Tibial nerve (tissue), 4 donors: ENCODE measurements around the gene TREX2. TPM values are rescaled to one million over a fixed set of nuclear protein-coding genes. Genes with fewer than 3 reads are reported as not detected.

Source experiments
- DNase-seq, 2 donors: peaks; one replicate each; pipeline ENCODE4 v3.0.0-alpha.2; 2019; ENCODE audit warnings: low spot score in 2 of 2
- H3K27ac ChIP-seq, 4 donors: fragments of 200-600 bp; sonication (generic) in 3 of 4; one replicate each; pipeline ENCODE4 v1.5.1; 2017 to 2019; ENCODE audit warnings: mild to moderate bottlenecking in 1 of 4
- H3K27me3 ChIP-seq, 2 donors: fragments of 200-600 bp; sonication (generic) in 1 of 2; one replicate each; pipeline versions ENCODE4 v1.5.1 to v1.6.0; 2017 to 2019
- H3K36me3 ChIP-seq, 3 donors: fragments of 200-600 bp; sonication (generic); one replicate each; pipeline ENCODE4 v1.5.1; 2018 to 2019
- H3K4me1 ChIP-seq, 4 donors: fragments of 200-600 bp; sonication (generic) in 3 of 4; one replicate each; pipeline ENCODE4 v1.5.1; 2017 to 2019
- H3K4me3 ChIP-seq, 4 donors: fragments of 200-600 bp; sonication (generic) in 3 of 4; one replicate each; pipeline ENCODE4 v1.5.1; 2017 to 2019; ENCODE audit warnings: mild to moderate bottlenecking in 1 of 4, moderate library complexity in 1 of 4
- H3K9me3 ChIP-seq, 4 donors: fragments of 200-600 bp; sonication (generic) in 3 of 4; one replicate each; pipeline ENCODE4 v1.5.1; 2017 to 2019
- CTCF ChIP-seq, 5 experiments: fragments of 200-600 bp in 3 of 5; fragments of 450-650 bp in 2 of 5; sonication (generic) in 3 of 5; IDR thresholded peaks; one replicate each; pipeline ENCODE4 v1.5.1; 2016 to 2019; ENCODE audit warnings: antibody characterized with exemption in 5 of 5, mild to moderate bottlenecking in 3 of 5, moderate library complexity in 2 of 5
- EP300 ChIP-seq, 2 donors: sonication (generic); formaldehyde crosslinking; IDR thresholded peaks; one replicate each; pipeline ENCODE4 v1.6.1; 2017; ENCODE audit warnings: antibody characterized with exemption in 2 of 2, mild to moderate bottlenecking in 1 of 2
- POLR2A ChIP-seq, 2 donors: fragments of 450-650 bp; IDR thresholded peaks; one replicate each; pipeline ENCODE4 v1.6.1; 2017; ENCODE audit warnings: antibody characterized with exemption in 2 of 2, mild to moderate bottlenecking in 2 of 2, moderate library complexity in 2 of 2
- WGBS, 2 donors: methylation state at CpG; one replicate each; pipeline ENCODE4 v1.1.5; 2018; 5-methylcytosine and 5-hydroxymethylcytosine counted together
- total RNA-seq, 4 donors: library from RNA; depleted of rRNA; stranded (reverse); fragments of >200 nt; gene quantifications; one replicate each; pipeline ENCODE4 v1.1.0, GENCODE V29; 2016

TREX2 gene
- total RNA-seq, 4 donors from 2014 or later = 1.5 to 4.4 (median 3.3) TPM

DNA sequence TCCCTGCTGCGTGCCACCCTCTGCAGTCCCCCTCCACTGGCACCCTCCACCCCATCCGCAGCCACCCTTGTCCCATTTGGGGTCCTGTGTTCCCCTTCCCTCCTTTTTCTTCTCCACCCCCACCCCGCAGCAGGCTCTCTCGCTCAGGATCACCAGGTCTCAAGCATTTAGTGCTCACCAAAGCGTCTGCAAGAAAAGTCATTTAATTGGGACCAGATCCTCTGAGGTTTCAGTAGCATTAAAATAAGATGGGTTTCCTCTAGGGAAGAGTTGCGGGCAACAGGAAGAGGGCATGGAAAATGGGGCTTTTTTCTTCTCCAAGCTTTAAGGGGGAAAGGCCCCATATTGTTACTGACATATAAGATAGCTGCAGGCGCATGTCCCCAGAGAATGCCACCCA lies 29.4 kb upstream of the TREX2 start:
- H3K4me3 ChIP-seq = peak overlapping the region in 1 of 4 donors; percentile 45
- H3K9me3 ChIP-seq = no peaks in the 10 kb centered on the region
- no peak for DNase-seq
- TF ChIP-seq POLR2A (IDR thresholded peaks at IDR 0.05) (no peak), EP300 (IDR thresholded peaks at IDR 0.05) (no peak), CTCF (IDR thresholded peaks at IDR 0.05) (no peak)
- H3K27ac ChIP-seq = peak overlapping the region in 2 of 4 donors; percentile 63 to 64
- H3K4me1 ChIP-seq = peaks cover 0 to 66% (median 2%) of the 10 kb centered on the region in 4 donors
- WGBS, 2 donors = 75 to 82% methylated on average over 6 to 7 of the region's 7 CpGs
- H3K27me3 ChIP-seq = no peaks in the 10 kb centered on the region
- H3K36me3 ChIP-seq = no peaks in the 10 kb centered on the region

GRCh38 chrX:153474718-153475117 lies 28.9 kb upstream of the TREX2 start:
- whole genome bisulfite sequencing, 2 donors = 0 to 42% methylated on average over 17 to 55 of the region's 59 CpGs
- Histone ChIP-seq H3K9me3 (no peaks in the 10 kb centered on the region), H3K4me1 (peaks cover 0 to 67% (median 3%) of the 10 kb centered on the region in 4 donors), H3K27me3 (no peaks in the 10 kb centered on the region), H3K36me3 (no peaks in the 10 kb centered on the region), H3K27ac (peak overlapping the region in 2 of 4 donors; percentile 63 to 64), H3K4me3 (peak overlapping the region in 3 of 4 donors; percentile 22 to 45 (median 33))
- no peak for TF ChIP-seq CTCF (IDR thresholded peaks at IDR 0.05)
- TF ChIP-seq EP300 (IDR thresholded peaks at IDR 0.05) = no peak
- no peak for TF ChIP-seq POLR2A (IDR thresholded peaks at IDR 0.05)
- peak in 1 of 2 donors; percentile 27 for DNase-seq

- peak overlapping the region in 2 of 4 donors; percentile 29 to 36 for H3K27ac ChIP-seq
- WGBS, 2 donors = 84 to 87% methylated on average over 3 to 8 of the region's 10 CpGs
- no peaks in the 10 kb centered on the region for H3K9me3 ChIP-seq
- H3K4me1 ChIP-seq = peaks cover 0 to 67% (median 8%) of the 10 kb centered on the region in 4 donors
- H3K4me3 ChIP-seq = peak overlapping the region in 1 of 4 donors; percentile 45
- TF ChIP-seq CTCF (IDR thresholded peaks at IDR 0.05) (no peak), POLR2A (IDR thresholded peaks at IDR 0.05) (no peak), EP300 (IDR thresholded peaks at IDR 0.05) (no peak)
- no peak for DNase-seq
- H3K27me3 ChIP-seq = no peaks in the 10 kb centered on the region
- H3K36me3 ChIP-seq = no peaks in the 10 kb centered on the region
These were observed 28.4 kb upstream of the TREX2 start for GRCh38 chrX:153474266-153474665.

- H3K27me3 ChIP-seq = no peaks in the 10 kb centered on the region
- no peaks in the 10 kb centered on the region for H3K9me3 ChIP-seq
- 86 to 100% methylated on average over 2 to 10 of the region's 10 CpGs for WGBS, 2 donors
- H3K27ac ChIP-seq = no peak overlapping the region
- no peak for TF ChIP-seq POLR2A (IDR thresholded peaks at IDR 0.05)
- TF ChIP-seq CTCF (IDR thresholded peaks at IDR 0.05) = no peak
- no peak for TF ChIP-seq EP300 (IDR thresholded peaks at IDR 0.05)
- H3K4me1 ChIP-seq = peaks cover 0 to 65% (median 8%) of the 10 kb centered on the region in 4 donors
- H3K36me3 ChIP-seq = no peaks in the 10 kb centered on the region
- H3K4me3 ChIP-seq = no peak overlapping the region
- no peak for DNase-seq
These were observed 27.3 kb upstream of the TREX2 start for GRCh38 chrX:153473126-153473525.

GRCh38 chrX:153471663-153472280 lies 25.9 kb upstream of the TREX2 start:
- no peaks in the 10 kb centered on the region for H3K9me3 ChIP-seq
- no peak for DNase-seq
- no peak overlapping the region for H3K4me3 ChIP-seq
- peaks cover 0 to 52% (median 6%) of the 10 kb centered on the region in 4 donors for H3K4me1 ChIP-seq
- TF ChIP-seq POLR2A (IDR thresholded peaks at IDR 0.05) = no peak
- TF ChIP-seq EP300 (IDR thresholded peaks at IDR 0.05) = no peak
- TF ChIP-seq CTCF (IDR thresholded peaks at IDR 0.05) = no peak
- no peaks in the 10 kb centered on the region for H3K36me3 ChIP-seq
- peak overlapping the region in 2 of 4 donors; percentile 56 to 67 for H3K27ac ChIP-seq
- WGBS, 2 donors = 52 to 57% methylated on average over 11 of the region's 11 CpGs
- H3K27me3 ChIP-seq = no peaks in the 10 kb centered on the region
